ENCODE measurements around the gene VTI1A.

- TF ChIP-seq POLR2A (IDR thresholded peaks at IDR 0.05) = no peak
- no peak for TF ChIP-seq CTCF (IDR thresholded peaks at IDR 0.05)
Observed at GRCh38 chr10:112546474-112546873, 99.5 kb downstream of the VTI1A start.

Measured in adrenal gland (tissue), 5 donors.